Colonic mucosa (tissue), 4 donors: Measurements from ENCODE around the gene CDK5. TPM values are rescaled to one million over a fixed set of nuclear protein-coding genes. Genes with fewer than 3 reads are reported as not detected.

Source experiments
- DNase-seq: peaks from one replicate; pipeline ENCODE4 v3.0.0-alpha.2; 2020
- H3K27ac ChIP-seq: fragments of 200-600 bp; one replicate; pipeline ENCODE4 v1.8.0; 2021
- H3K27me3 ChIP-seq: fragments of 200-600 bp; one replicate; pipeline ENCODE4 v1.8.0; 2021
- H3K36me3 ChIP-seq: fragments of 200-600 bp; one replicate; pipeline ENCODE4 v1.8.0; 2021
- H3K4me1 ChIP-seq: fragments of 200-600 bp; one replicate; pipeline ENCODE4 v1.8.0; 2021; ENCODE audit warnings: mild to moderate bottlenecking
- H3K4me3 ChIP-seq: fragments of 200-600 bp; one replicate; pipeline ENCODE4 v1.8.0; 2021
- H3K9ac ChIP-seq, 2 donors: one replicate each; pipeline ENCODE4 v1.7.0; 2013; ENCODE audit warnings: control low read depth in 2 of 2, low read depth in 2 of 2, low read length in 2 of 2
- H3K9me3 ChIP-seq: fragments of 200-600 bp; one replicate; pipeline ENCODE4 v1.8.0; 2021
- intact Hi-C: fragments of 100-400 bp; cut with DNase I; formaldehyde crosslinking; loops from one replicate; pipeline ENCODE4 v1.14.1; 2022
- total RNA-seq, 2 donors: library from RNA; stranded (reverse); fragmentation: NEBNext Ultra II Directional in 1 of 2; extraction: Animal tissue kit (Norgen Biotek cat#: 25700) in 1 of 2; gene quantifications; one replicate each; pipeline ENCODE4 v1.2.1, GENCODE V29; 2021
- TF ChIP-seq, protein P1 (sequence below): fragments of 200-600 bp; IDR thresholded peaks from one replicate; pipeline ENCODE4 v1.8.0; 2022; ENCODE audit warnings: antibody characterized with exemption, mild to moderate bottlenecking
- donor health status: healthy.
- donor health status: DM: no; HTN: no; CAD: no.
- donor health status: DM: no; HTN: no; CAD: no.

The CDK5 gene
- 10 to 100 TPM; 11.3 to 15.9 TPM for total RNA-seq

DNA sequence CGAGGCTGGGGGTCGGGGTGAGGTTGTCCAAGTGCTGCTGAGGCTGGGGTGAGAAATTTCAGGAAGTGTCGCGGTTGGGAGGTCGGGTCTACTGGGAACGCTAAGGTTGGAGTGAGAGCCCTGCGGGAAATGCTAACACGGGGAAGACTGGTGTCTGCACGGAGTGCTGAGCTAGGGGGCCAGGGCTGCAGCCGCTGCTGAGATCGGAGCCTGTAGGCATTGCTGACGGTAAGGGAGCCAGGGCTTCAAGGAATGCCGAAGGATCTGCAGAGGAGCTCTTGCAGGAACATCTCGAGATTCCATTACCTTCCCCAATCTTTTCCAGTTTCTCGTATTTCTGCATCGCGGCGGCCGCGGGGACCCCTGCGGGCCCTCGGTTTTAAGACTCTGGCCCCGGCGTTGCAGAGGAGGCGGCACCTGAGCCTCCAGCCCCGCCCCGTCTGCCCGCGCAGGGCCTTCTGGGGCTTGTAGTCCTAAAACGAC is at the start of gene CDK5:
TSS of gene CDK5 (minus strand) at position 392 of the 483 bp plus-strand sequence. CDS start at position 343, 49 bp downstream.
- H3K36me3 ChIP-seq, result no peaks in the 10 kb centered on the region
- no peaks in the 10 kb centered on the region for H3K9me3 ChIP-seq
- no peaks in the 10 kb centered on the region for H3K27me3 ChIP-seq
- intact Hi-C loops, result no loop called here
- TF ChIP-seq, protein P1, sequence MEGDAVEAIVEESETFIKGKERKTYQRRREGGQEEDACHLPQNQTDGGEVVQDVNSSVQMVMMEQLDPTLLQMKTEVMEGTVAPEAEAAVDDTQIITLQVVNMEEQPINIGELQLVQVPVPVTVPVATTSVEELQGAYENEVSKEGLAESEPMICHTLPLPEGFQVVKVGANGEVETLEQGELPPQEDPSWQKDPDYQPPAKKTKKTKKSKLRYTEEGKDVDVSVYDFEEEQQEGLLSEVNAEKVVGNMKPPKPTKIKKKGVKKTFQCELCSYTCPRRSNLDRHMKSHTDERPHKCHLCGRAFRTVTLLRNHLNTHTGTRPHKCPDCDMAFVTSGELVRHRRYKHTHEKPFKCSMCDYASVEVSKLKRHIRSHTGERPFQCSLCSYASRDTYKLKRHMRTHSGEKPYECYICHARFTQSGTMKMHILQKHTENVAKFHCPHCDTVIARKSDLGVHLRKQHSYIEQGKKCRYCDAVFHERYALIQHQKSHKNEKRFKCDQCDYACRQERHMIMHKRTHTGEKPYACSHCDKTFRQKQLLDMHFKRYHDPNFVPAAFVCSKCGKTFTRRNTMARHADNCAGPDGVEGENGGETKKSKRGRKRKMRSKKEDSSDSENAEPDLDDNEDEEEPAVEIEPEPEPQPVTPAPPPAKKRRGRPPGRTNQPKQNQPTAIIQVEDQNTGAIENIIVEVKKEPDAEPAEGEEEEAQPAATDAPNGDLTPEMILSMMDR, result no peak
- H3K9ac ChIP-seq, result peak within 1 kb of the TSS; percentile 76 to 98
- peaks cover 24% of the 10 kb centered on the region for H3K4me1 ChIP-seq
- peak within 1 kb of the TSS; percentile 96 for H3K27ac ChIP-seq
- peak within 1 kb of the TSS; percentile 46 for H3K4me3 ChIP-seq
- DNase-seq, result no peak

DNA sequence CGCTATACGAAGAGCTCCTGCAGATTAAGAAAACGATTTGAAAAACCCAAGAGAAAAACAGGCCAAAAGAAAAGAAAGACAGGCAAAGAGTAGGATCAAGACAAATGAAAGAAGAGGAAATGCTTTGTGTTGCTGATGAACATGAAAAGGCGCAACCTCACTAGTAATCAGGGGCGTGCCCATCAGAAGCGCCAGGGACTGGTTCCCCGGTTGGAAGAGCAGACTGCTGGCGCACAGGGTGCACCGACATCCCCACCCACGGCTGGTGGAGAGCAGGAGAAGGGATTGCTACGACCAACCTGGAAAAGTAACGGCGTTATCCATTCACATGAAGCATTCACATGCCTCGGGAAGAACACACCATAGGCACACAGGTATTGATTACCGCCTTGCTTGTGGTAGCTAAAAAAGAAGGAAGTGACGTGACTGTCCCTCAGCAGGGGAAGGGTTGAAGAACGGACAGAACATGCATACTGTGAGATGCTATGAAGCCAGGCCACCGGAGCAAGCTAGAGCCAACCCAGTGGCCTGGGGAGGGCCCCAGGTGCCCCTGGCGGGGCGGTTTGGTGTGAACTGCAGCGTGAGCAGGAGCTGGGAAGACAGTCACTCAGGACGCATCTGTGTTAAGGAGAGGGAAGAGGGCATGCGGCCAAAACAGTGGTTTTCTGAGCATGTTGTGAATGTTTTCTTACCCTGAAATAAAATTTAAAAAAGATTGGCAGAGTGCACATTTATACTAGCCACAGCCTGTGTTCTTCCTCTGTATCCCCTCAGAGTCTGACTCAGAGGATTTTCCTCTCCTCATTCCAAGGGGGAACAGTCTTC is 46.9 kb upstream of the CDK5 start:
- no peak overlapping the region for H3K4me3 ChIP-seq
- intact Hi-C loops, result no loop called here
- no peaks in the 10 kb centered on the region for H3K4me1 ChIP-seq
- TF ChIP-seq, protein P1, result no peak
- no peaks in the 10 kb centered on the region for H3K9me3 ChIP-seq
- H3K27ac ChIP-seq, result no peak overlapping the region
- no peak overlapping the region for H3K9ac ChIP-seq
- no peaks in the 10 kb centered on the region for H3K36me3 ChIP-seq
- no peaks in the 10 kb centered on the region for H3K27me3 ChIP-seq
- no peak for DNase-seq

GRCh38 chr7:151103973-151104372 is 46.3 kb upstream of the CDK5 start:
- DNase-seq, result no peak
- Histone ChIP-seq H3K27ac (no peak overlapping the region), H3K27me3 (no peaks in the 10 kb centered on the region), H3K4me1 (no peaks in the 10 kb centered on the region), H3K9ac (no peak overlapping the region), H3K36me3 (no peaks in the 10 kb centered on the region), H3K9me3 (no peaks in the 10 kb centered on the region), H3K4me3 (no peak overlapping the region)
- intact Hi-C loops, result no loop called here
- TF ChIP-seq, protein P1, result no peak

DNA sequence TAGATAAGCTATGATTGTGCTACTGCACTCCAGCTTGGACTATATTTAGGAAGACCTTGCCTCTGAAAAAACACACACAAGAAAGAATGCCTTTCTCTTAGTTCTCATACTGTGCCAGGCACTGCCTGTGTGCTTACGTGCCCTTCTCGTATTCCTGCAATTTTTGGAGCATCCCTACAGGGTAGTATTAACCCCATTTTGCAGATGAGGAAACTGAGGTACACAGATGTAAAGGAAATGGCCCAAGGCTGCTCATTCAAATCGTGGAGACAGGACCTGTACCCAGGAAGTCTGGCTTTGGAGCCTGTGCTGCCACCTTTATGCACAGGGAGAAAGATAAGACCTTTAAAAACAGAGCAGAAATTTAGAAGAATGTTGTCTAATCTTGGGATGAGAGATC is 45.3 kb upstream of the CDK5 start:
- Histone ChIP-seq H3K27me3 (no peaks in the 10 kb centered on the region), H3K4me1 (no peaks in the 10 kb centered on the region), H3K4me3 (no peak overlapping the region), H3K27ac (no peak overlapping the region), H3K36me3 (no peaks in the 10 kb centered on the region), H3K9me3 (no peaks in the 10 kb centered on the region), H3K9ac (no peak overlapping the region)
- TF ChIP-seq, protein P1, result no peak
- intact Hi-C loops, result no loop called here
- DNase-seq, result no peak

- Histone ChIP-seq H3K4me3 (no peak overlapping the region), H3K9me3 (no peaks in the 10 kb centered on the region), H3K36me3 (no peaks in the 10 kb centered on the region), H3K27ac (no peak overlapping the region), H3K4me1 (no peaks in the 10 kb centered on the region), H3K9ac (no peak overlapping the region), H3K27me3 (no peaks in the 10 kb centered on the region)
- TF ChIP-seq, protein P1, result no peak
- no peak for DNase-seq
- intact Hi-C loops, result no loop called here
These were observed 44.1 kb upstream of the CDK5 start for GRCh38 chr7:151101621-151102396.
